GM20000 (cell line): ENCODE results near the gene KPNA1.

Experiments
- DNase-seq: peaks from one replicate; pipeline ENCODE4 v3.0.0; 2012; ENCODE audit warnings: low spot score
- CTCF ChIP-seq: IDR thresholded peaks from 2 replicates; pipeline ENCODE4 v1.5.1; 2012; ENCODE audit warnings: mild to moderate bottlenecking, control low read depth; ENCODE audit errors: extremely low read depth, missing control alignments

Gene KPNA1

DNA sequence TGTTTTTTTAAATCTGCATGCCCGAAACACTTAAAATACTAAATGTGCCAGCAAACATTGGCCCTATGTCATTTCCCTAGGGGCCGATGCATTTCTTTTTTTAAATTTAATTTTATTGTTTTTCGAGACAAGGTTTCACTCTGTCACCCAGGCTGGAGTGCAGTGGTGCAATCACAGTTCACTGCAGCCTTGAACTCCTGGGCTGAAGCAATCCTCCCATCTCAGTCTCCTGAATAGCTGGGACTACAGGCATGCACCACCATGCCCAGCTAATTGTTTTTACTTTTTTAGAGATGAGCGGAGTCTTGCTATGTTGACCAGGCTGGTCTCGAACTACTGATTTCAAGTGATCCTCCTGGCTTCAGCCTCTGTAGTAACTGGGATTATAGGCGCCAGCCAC, 43.9 kb upstream of the KPNA1 start:
- no peak for DNase-seq
- TF ChIP-seq CTCF: no peak

GRCh38 chr3:122557356-122557755, 42.6 kb upstream of the KPNA1 start:
- no peak for TF ChIP-seq CTCF
- no peak for DNase-seq

DNA sequence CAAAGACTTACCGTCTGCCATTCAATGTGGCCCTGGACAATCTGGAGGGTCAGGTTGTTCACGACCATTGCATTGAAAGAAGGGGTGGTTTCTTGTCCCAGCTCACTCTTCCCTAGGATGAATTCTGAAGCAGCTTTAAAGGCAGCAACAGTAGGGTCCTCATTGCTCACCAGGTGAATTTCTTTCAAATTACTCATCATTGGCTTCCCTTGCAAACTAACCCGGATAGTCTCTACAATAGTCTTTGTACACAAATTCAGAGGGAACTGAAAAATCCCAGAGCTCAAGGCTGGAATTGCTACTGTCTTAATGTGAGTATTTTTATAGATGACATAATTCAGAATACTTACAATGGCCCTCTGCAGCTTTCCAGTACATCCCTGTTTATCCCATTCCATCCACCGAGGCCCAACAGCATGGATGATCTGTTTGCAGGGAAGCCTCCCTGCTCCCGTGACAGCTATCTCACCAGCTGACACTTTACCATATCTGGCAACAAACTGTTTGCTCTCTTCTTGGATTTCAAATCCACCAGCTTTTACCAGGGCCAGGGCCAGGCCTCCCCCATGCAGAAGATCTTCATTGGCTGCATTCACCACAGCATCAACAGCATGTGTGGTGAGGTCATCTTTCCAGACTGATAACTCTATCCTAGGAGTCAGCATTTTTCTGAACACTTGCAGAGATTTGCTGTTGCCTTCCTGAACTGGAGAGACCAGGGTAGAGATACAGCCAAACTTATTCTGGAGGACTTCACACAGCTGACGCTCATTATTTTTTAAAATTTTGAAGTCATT, 40.7 kb upstream of the KPNA1 start:
- no peak for DNase-seq
- TF ChIP-seq CTCF: no peak

- no peak for DNase-seq
- TF ChIP-seq CTCF: no peak
Observed at GRCh38 chr3:122553171-122553570, 38.4 kb upstream of the KPNA1 start.

GRCh38 chr3:122548619-122549018, 33.9 kb upstream of the KPNA1 start:
- no peak for DNase-seq
- TF ChIP-seq CTCF: no peak

DNA sequence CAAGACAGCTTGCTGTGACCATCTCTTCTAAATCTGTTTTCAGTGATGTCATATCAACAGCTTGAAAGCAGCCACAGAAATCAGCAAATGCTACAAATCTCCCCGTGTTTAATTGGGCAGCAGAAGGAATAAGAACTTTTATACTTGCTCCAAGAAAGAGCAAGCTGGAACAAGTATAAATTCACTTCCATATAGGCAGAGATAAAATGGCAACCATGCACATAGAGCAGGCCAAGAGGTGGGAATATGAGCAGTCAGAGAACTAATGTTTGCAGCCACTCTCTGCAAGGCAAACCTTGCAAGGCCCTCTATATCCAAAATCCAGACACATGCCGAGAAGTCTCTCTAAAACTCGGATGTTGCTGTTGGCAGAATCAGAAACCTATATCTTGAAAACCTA, 33.3 kb upstream of the KPNA1 start:
- no peak for TF ChIP-seq CTCF
- no peak for DNase-seq

GRCh38 chr3:122546151-122546550, 31.4 kb upstream of the KPNA1 start:
- no peak for DNase-seq
- TF ChIP-seq CTCF: no peak
